Measurements from ENCODE around the gene FHL1.

The FHL1 gene

GRCh38 chrX:136200466-136200865 lies 53.1 kb downstream of the FHL1 start:
- TF ChIP-seq CTCF (IDR thresholded peaks at IDR 0.05; ENCODE audit: low read depth, low read length): peak; percentile 15; the same call in 1 of the 2 replicates
- H3K4me3 ChIP-seq (ENCODE audit: low read depth, low read length): no peak overlapping the region

- TF ChIP-seq CTCF (IDR thresholded peaks at IDR 0.05; ENCODE audit: low read depth, low read length): no peak
- H3K4me3 ChIP-seq (ENCODE audit: low read depth, low read length): no peak overlapping the region
Measured at GRCh38 chrX:136201601-136202000, 54.3 kb downstream of the FHL1 start.

- TF ChIP-seq CTCF (IDR thresholded peaks at IDR 0.05; ENCODE audit: low read depth, low read length): no peak
Measured at GRCh38 chrX:136202889-136203288, 55.6 kb downstream of the FHL1 start.

GRCh38 chrX:136203438-136203837 lies 56.1 kb downstream of the FHL1 start:
- H3K4me3 ChIP-seq (ENCODE audit: low read depth, low read length): no peak overlapping the region

More at GRCh38 chrX:136202889-136203288, 55.6 kb downstream of the FHL1 start:
- no peak overlapping the region for H3K4me3 ChIP-seq (ENCODE audit: low read depth, low read length)

GRCh38 chrX:136203951-136204350 lies 56.6 kb downstream of the FHL1 start:
- H3K4me3 ChIP-seq (ENCODE audit: low read depth, low read length): no peak overlapping the region
- TF ChIP-seq CTCF (IDR thresholded peaks at IDR 0.05; ENCODE audit: low read depth, low read length): no peak

More at GRCh38 chrX:136203438-136203837, 56.1 kb downstream of the FHL1 start:
- TF ChIP-seq CTCF (IDR thresholded peaks at IDR 0.05; ENCODE audit: low read depth, low read length): no peak

GRCh38 chrX:136204571-136204970 lies 57.2 kb downstream of the FHL1 start:
- no peak for TF ChIP-seq CTCF (IDR thresholded peaks at IDR 0.05; ENCODE audit: low read depth, low read length)
- no peak overlapping the region for H3K4me3 ChIP-seq (ENCODE audit: low read depth, low read length)

- TF ChIP-seq CTCF (IDR thresholded peaks at IDR 0.05; ENCODE audit: low read depth, low read length): no peak
- no peak overlapping the region for H3K4me3 ChIP-seq (ENCODE audit: low read depth, low read length)
Measured at GRCh38 chrX:136205882-136206380, 58.6 kb downstream of the FHL1 start.
